PC-9 (cell line): ENCODE measurements around the gene IWS1. TPM values are rescaled to one million over a fixed set of nuclear protein-coding genes. Genes with fewer than 3 reads are reported as not detected.

ENCODE experiments used
- BruUV-seq: library from RNA; stranded (reverse); fragments of 400-500 nt; replicated peaks from 2 replicates; lab custom pipeline; 2021; lab: Mats Ljungman, UMichigan
- CTCF ChIA-PET: fragments of 300-600 bp; sonication (Branson Sonifier 250); formaldehyde crosslinking; loops from one replicate; lab custom pipeline; 2022; ENCODE audit warnings: antibody characterized with exemption; lab: Charles Lee
- POLR2A ChIA-PET: fragments of 300-600 bp; sonication (Branson Sonifier 250); formaldehyde crosslinking; loops from one replicate; lab custom pipeline; 2022; ENCODE audit warnings: antibody characterized with exemption; ENCODE audit not compliant: unreplicated experiment; lab: Charles Lee
- DNase-seq, 2 experiments: peaks; one replicate each; pipeline versions ENCODE4 v3.0.0 to v3.0.0-alpha.2; 2015 to 2022; ENCODE audit warnings: mixed read lengths in 1 of 2
- H2AFZ ChIP-seq: fragments of 200-600 bp; sonication (generic); 2 replicates; pipeline ENCODE4 v1.8.1; 2017; ENCODE audit warnings: antibody characterized with exemption
- H3F3A ChIP-seq: fragments of 200-600 bp; sonication (generic); 2 replicates; pipeline ENCODE4 v1.8.1; 2017; ENCODE audit warnings: antibody characterized with exemption, mild to moderate bottlenecking, low read depth; ENCODE audit not compliant: insufficient read depth
- H3K27ac ChIP-seq: fragments of 200-600 bp; sonication (generic); 2 replicates; pipeline ENCODE4 v1.6.1; 2016; ENCODE audit warnings: mixed run types
- H3K27me3 ChIP-seq: fragments of 200-600 bp; sonication (generic); 2 replicates; pipeline ENCODE4 v1.6.1; 2016; ENCODE audit warnings: low read depth, mixed run types; ENCODE audit not compliant: insufficient read depth
- H3K36me3 ChIP-seq: fragments of 200-600 bp; sonication (generic); 2 replicates; pipeline ENCODE4 v1.6.1; 2016; ENCODE audit warnings: low read depth, mixed run types
- H3K4me1 ChIP-seq: fragments of 200-600 bp; sonication (generic); replicated peaks from 2 replicates; pipeline ENCODE4 v1.6.1; 2016; ENCODE audit warnings: mixed run types; ENCODE audit not compliant: insufficient read depth
- H3K4me2 ChIP-seq: fragments of 200-600 bp; sonication (generic); 2 replicates; pipeline ENCODE4 v1.6.1; 2017; ENCODE audit warnings: mixed run types
- H3K4me3 ChIP-seq: fragments of 200-600 bp; sonication (generic); 2 replicates; pipeline ENCODE4 v1.6.1; 2016; ENCODE audit warnings: mixed run types
- H3K79me2 ChIP-seq: fragments of 200-600 bp; sonication (generic); 2 replicates; pipeline ENCODE4 v1.6.1; 2017; ENCODE audit warnings: low read depth, mixed run types
- H3K9me2 ChIP-seq: fragments of 200-600 bp; sonication (generic); 2 replicates; pipeline ENCODE4 v1.8.1; 2017; ENCODE audit warnings: mild to moderate bottlenecking; ENCODE audit not compliant: insufficient read depth
- H3K9me3 ChIP-seq: fragments of 200-600 bp; sonication (generic); 2 replicates; pipeline ENCODE4 v1.8.1; 2016; ENCODE audit warnings: low read depth; ENCODE audit not compliant: insufficient read depth
- H4K20me1 ChIP-seq: fragments of 200-600 bp; sonication (generic); 2 replicates; pipeline ENCODE4 v1.8.1; 2017; ENCODE audit not compliant: insufficient read depth
- EZH2 ChIP-seq: fragments of 200-600 bp; sonication (generic); IDR thresholded peaks from 2 replicates; pipeline ENCODE4 v1.8.0; 2017; ENCODE audit warnings: antibody characterized with exemption, low read depth
- intact Hi-C: fragments of 100-400 bp; cut with micrococcal nuclease; formaldehyde crosslinking; loops from one replicate; pipeline ENCODE4 v1.10.0; 2022; ENCODE audit not compliant: unreplicated experiment
- total RNA-seq: library from RNA; stranded (reverse); gene quantifications from 2 replicates; pipeline ENCODE4 v1.2.3, GENCODE V29; 2021
- TF ChIP-seq, protein P1 (sequence below): fragments of 200-600 bp; sonication (generic); conservative IDR thresholded peaks from 2 replicates; pipeline ENCODE4 v1.6.1; 2017; ENCODE audit warnings: mixed run types, antibody characterized with exemption, mild to moderate bottlenecking, moderate library complexity

The IWS1 gene
- total RNA-seq, 1 experiment from 2014 or later: 47.3 TPM

DNA sequence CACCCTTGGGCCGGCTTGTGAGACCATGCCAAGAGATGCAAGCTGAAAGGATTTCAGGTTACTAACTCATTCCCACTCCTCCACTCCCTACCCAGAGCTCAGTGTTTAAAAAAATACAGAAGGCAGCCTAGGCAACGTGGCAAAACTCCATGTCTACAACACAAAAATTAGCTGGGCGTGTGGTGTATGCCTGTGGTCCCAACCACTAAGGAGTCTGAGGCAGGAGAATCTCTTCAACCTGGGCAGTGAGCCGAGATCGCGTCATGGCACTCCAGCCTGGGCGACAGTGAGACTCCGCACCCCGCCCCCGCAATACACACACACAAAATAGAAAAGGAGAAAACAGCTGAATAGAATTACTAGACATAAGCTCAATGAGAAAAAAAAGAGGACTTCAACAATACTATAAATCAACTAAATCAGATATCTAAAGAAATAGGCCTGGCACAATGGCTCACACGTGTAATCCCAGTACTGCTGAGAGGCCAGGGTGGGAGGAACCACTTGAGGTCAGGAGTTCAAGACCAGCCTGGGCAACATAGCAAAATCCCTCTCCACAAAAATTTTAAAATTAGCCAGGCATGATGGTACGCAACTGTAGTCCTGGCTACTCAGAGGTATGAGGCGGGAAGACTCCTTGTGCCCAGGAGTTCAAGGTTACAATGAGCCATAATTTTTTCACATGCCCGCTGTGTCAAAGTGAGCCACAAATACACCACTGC, 10.1 kb downstream of the IWS1 start:
- H3K9me3 ChIP-seq: no peaks in the 10 kb centered on the region
- no peaks in the 10 kb centered on the region for H3K9me2 ChIP-seq
- no peak overlapping the region for H3K27ac ChIP-seq
- no peak for DNase-seq
- intact Hi-C loops: no loop called here
- CTCF ChIA-PET: no interaction called here
- no peak overlapping the region for H3K4me3 ChIP-seq
- peaks cover 56% of the 10 kb centered on the region for H3K36me3 ChIP-seq
- no peaks in the 10 kb centered on the region for H3K4me1 ChIP-seq
- H3F3A ChIP-seq: peaks cover 7% of the 10 kb centered on the region; the same call in 1 of the 2 replicates
- TF ChIP-seq EZH2: no peak
- TF ChIP-seq, protein P1, sequence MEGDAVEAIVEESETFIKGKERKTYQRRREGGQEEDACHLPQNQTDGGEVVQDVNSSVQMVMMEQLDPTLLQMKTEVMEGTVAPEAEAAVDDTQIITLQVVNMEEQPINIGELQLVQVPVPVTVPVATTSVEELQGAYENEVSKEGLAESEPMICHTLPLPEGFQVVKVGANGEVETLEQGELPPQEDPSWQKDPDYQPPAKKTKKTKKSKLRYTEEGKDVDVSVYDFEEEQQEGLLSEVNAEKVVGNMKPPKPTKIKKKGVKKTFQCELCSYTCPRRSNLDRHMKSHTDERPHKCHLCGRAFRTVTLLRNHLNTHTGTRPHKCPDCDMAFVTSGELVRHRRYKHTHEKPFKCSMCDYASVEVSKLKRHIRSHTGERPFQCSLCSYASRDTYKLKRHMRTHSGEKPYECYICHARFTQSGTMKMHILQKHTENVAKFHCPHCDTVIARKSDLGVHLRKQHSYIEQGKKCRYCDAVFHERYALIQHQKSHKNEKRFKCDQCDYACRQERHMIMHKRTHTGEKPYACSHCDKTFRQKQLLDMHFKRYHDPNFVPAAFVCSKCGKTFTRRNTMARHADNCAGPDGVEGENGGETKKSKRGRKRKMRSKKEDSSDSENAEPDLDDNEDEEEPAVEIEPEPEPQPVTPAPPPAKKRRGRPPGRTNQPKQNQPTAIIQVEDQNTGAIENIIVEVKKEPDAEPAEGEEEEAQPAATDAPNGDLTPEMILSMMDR: no peak
- H4K20me1 ChIP-seq: peaks cover 87% of the 10 kb centered on the region
- peaks cover 100% of the 10 kb centered on the region for H3K79me2 ChIP-seq
- H3K27me3 ChIP-seq: no peaks in the 10 kb centered on the region
- no peak overlapping the region for H3K4me2 ChIP-seq
- no peak overlapping the region for H2AFZ ChIP-seq
- BruUV-seq: no TSS peak
- POLR2A ChIA-PET: no interaction called here

DNA sequence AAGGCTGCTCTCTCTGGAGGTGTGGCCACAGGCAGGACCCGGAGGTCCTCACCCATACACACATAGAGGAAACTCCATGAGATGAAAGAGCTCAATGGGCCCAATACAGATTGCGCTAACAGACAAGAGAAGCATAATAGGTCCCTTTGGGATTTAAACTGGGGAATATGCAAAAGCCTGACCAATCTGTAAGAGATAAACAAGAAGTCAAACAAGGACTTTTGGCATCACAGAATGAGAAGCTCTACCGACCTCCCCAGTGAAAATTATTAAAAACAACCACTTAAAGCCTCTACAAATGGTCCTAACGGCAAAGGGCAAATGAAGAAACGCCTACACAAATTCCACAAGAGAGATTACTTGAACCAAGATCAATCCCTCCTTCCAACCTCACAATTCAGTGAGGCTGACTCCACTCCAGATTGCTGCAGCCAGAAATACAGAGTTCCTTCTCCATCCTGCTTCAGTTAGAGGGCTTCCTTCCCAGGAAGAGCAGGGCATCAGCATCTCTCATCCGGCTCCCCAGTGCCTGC, 10.8 kb downstream of the IWS1 start:
- H2AFZ ChIP-seq: no peak overlapping the region
- no TSS peak for BruUV-seq
- H3K9me2 ChIP-seq: no peaks in the 10 kb centered on the region
- no peak for TF ChIP-seq EZH2
- TF ChIP-seq, protein P1: no peak
- CTCF ChIA-PET: no interaction called here
- no peak overlapping the region for H3K4me2 ChIP-seq
- peaks cover 100% of the 10 kb centered on the region for H3K79me2 ChIP-seq
- H3K36me3 ChIP-seq: peaks cover 50% of the 10 kb centered on the region
- no peaks in the 10 kb centered on the region for H3K9me3 ChIP-seq
- peaks cover 3% of the 10 kb centered on the region; the same call in 1 of the 2 replicates for H3K4me1 ChIP-seq
- intact Hi-C loops: no loop called here
- peaks cover 88% of the 10 kb centered on the region for H4K20me1 ChIP-seq
- H3F3A ChIP-seq: peaks cover 14% of the 10 kb centered on the region; the same call in 1 of the 2 replicates
- no peak overlapping the region for H3K4me3 ChIP-seq
- H3K27me3 ChIP-seq: no peaks in the 10 kb centered on the region
- DNase-seq: no peak
- no peak overlapping the region for H3K27ac ChIP-seq
- POLR2A ChIA-PET: no interaction called here

DNA sequence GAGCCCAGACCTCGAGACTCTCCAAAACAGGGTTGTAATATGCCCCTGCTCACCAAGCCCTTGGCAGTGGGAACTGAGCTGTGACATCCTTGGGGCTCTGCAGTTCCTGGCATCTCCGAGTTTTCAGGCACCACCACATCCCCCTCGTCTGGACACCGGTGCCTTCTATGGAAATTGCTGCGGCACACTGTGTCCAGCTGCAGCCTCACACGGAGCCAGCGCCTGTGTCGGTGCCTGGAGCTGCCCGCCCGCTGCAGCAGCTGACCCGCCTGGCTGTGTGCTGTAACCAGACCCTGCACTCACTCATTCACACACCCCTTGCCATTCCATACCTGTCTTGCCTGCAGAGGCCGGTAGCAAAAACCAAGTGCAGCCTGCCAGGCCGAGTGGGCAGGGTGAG, 11.8 kb downstream of the IWS1 start:
- no peaks in the 10 kb centered on the region for H3K27me3 ChIP-seq
- TF ChIP-seq EZH2: no peak
- TF ChIP-seq, protein P1: no peak
- no peak for DNase-seq
- no peak overlapping the region for H3K27ac ChIP-seq
- H3K4me1 ChIP-seq: peaks cover 12% of the 10 kb centered on the region
- no peak overlapping the region for H3K4me3 ChIP-seq
- BruUV-seq: no TSS peak
- H4K20me1 ChIP-seq: peaks cover 91% of the 10 kb centered on the region
- H3F3A ChIP-seq: peaks cover 23% of the 10 kb centered on the region
- ChIA-PET POLR2A (no interaction called here), CTCF (no interaction called here)
- peaks cover 41% of the 10 kb centered on the region for H3K36me3 ChIP-seq
- no peak overlapping the region for H3K4me2 ChIP-seq
- no peaks in the 10 kb centered on the region for H3K9me3 ChIP-seq
- intact Hi-C loops: no loop called here
- H3K79me2 ChIP-seq: peaks cover 100% of the 10 kb centered on the region
- H3K9me2 ChIP-seq: no peaks in the 10 kb centered on the region
- no peak overlapping the region for H2AFZ ChIP-seq
